GM23338 (cell line): ENCODE data around the gene ATF3. TPM values are rescaled to one million over a fixed set of nuclear protein-coding genes. Genes with fewer than 3 reads are reported as not detected.

ENCODE experiments used
- ATAC-seq: fragments of 200-7000 bp; cut with Tn5 transposase; 3 replicates; pipeline ENCODE4 v1.9.1; 2020
- DNase-seq: peaks from one replicate; pipeline ENCODE4 v3.0.0-alpha.2; 2015; ENCODE audit warnings: low spot score
- H2AFZ ChIP-seq: fragments of 200-600 bp; sonication (generic); 2 replicates; pipeline ENCODE4 v1.8.0; 2016; ENCODE audit warnings: antibody characterized with exemption, mild to moderate bottlenecking, moderate library complexity
- H3F3A ChIP-seq: fragments of 200-600 bp; sonication (generic); replicated peaks from 2 replicates; pipeline ENCODE4 v1.8.0; 2017; ENCODE audit warnings: antibody characterized with exemption, mixed run types, low read depth
- H3K27ac ChIP-seq: fragments of 200-600 bp; sonication (generic); 2 replicates; pipeline ENCODE4 v1.6.1; 2016; ENCODE audit warnings: low read depth
- H3K27me3 ChIP-seq: fragments of 200-600 bp; sonication (generic); 2 replicates; pipeline ENCODE4 v1.8.0; 2016; ENCODE audit warnings: mild to moderate bottlenecking, mixed run types, moderate library complexity; ENCODE audit not compliant: insufficient read depth
- H3K36me3 ChIP-seq: fragments of 200-600 bp; sonication (generic); 2 replicates; pipeline ENCODE4 v1.8.0; 2016; ENCODE audit warnings: mild to moderate bottlenecking; ENCODE audit not compliant: insufficient read depth
- H3K4me1 ChIP-seq: fragments of 200-600 bp; sonication (generic); 2 replicates; pipeline ENCODE4 v1.8.0; 2016; ENCODE audit warnings: mild to moderate bottlenecking, moderate library complexity; ENCODE audit not compliant: insufficient read depth
- H3K4me2 ChIP-seq: fragments of 200-600 bp; sonication (generic); 2 replicates; pipeline ENCODE4 v1.7.1; 2017; ENCODE audit warnings: mixed run types
- H3K4me3 ChIP-seq: fragments of 200-600 bp; sonication (generic); 2 replicates; pipeline ENCODE4 v1.6.1; 2016; ENCODE audit warnings: mixed run types
- H3K79me2 ChIP-seq: fragments of 200-600 bp; sonication (generic); replicated peaks from 2 replicates; pipeline ENCODE4 v1.8.0; 2017; ENCODE audit warnings: mild to moderate bottlenecking; ENCODE audit not compliant: insufficient read depth
- H3K9me2 ChIP-seq: fragments of 200-600 bp; sonication (generic); 2 replicates; pipeline ENCODE4 v1.8.0; 2017; ENCODE audit not compliant: insufficient read depth
- H4K20me1 ChIP-seq: fragments of 200-600 bp; sonication (generic); replicated peaks from 2 replicates; pipeline ENCODE4 v1.8.0; 2017; ENCODE audit warnings: mild to moderate bottlenecking; ENCODE audit not compliant: insufficient read depth
- H3K27ac Mint-ChIP-seq: 2 replicates; pipeline ENCODE4 v1.8.0; 2020; ENCODE audit warnings: inconsistent platforms, mild to moderate bottlenecking, moderate library complexity, mixed read lengths
- H3K27me3 Mint-ChIP-seq: 3 replicates; pipeline ENCODE4 v1.8.0; 2022; ENCODE audit warnings: low read depth, mild to moderate bottlenecking, moderate library complexity, mixed read lengths, inconsistent platforms; ENCODE audit not compliant: insufficient read depth, poor library complexity
- H3K36me3 Mint-ChIP-seq: 3 replicates; pipeline ENCODE4 v1.8.0; 2021; ENCODE audit warnings: low read depth, mild to moderate bottlenecking, inconsistent platforms, moderate library complexity, mixed read lengths
- H3K4me1 Mint-ChIP-seq: 3 replicates; pipeline ENCODE4 v1.8.0; 2020; ENCODE audit warnings: mild to moderate bottlenecking, inconsistent platforms, mixed read lengths
- H3K4me3 Mint-ChIP-seq: 3 replicates; pipeline ENCODE4 v1.8.0; 2021; ENCODE audit warnings: moderate library complexity, mild to moderate bottlenecking, inconsistent platforms, mixed read lengths
- H3K9me3 Mint-ChIP-seq: 3 replicates; pipeline ENCODE4 v1.8.0; 2020; ENCODE audit warnings: moderate library complexity, mild to moderate bottlenecking, inconsistent platforms, mixed read lengths
- EZH2 ChIP-seq: fragments of 200-600 bp; sonication (generic); IDR thresholded peaks from one replicate; pipeline ENCODE4 v1.8.0; 2017; ENCODE audit warnings: antibody characterized with exemption, mild to moderate bottlenecking, low read depth; ENCODE audit not compliant: unreplicated experiment
- EZH2phosphoT487 ChIP-seq: fragments of 200-600 bp; sonication (generic); IDR thresholded peaks from one replicate; pipeline ENCODE4 v1.8.1; 2018; ENCODE audit warnings: antibody characterized with exemption; ENCODE audit not compliant: unreplicated experiment
- JUNB ChIP-seq: IDR thresholded peaks from one replicate; pipeline ENCODE4 v1.6.1; 2016; ENCODE audit warnings: antibody characterized with exemption; ENCODE audit not compliant: unreplicated experiment
- NANOG ChIP-seq: IDR thresholded peaks from 2 replicates; pipeline ENCODE4 v1.6.1; 2016; ENCODE audit warnings: antibody characterized with exemption, borderline replicate concordance
- POLR2AphosphoS5 ChIP-seq: IDR thresholded peaks from 2 replicates; pipeline ENCODE4 v1.6.1; 2016; ENCODE audit warnings: antibody characterized with exemption, low read depth
- STAT1 ChIP-seq: IDR thresholded peaks from one replicate; pipeline ENCODE4 v1.6.1; 2016; ENCODE audit warnings: antibody characterized with exemption; ENCODE audit not compliant: unreplicated experiment
- ZNF114 ChIP-seq: fragments of 250-450 bp; sonication (Bioruptor Pico); IDR thresholded peaks from 2 replicates; pipeline ENCODE4 v1.5.0; 2020; ENCODE audit warnings: mild to moderate bottlenecking, moderate library complexity
- ZNF331 ChIP-seq: fragments of 250-450 bp; sonication (Bioruptor Pico); IDR thresholded peaks from 2 replicates; pipeline ENCODE4 v1.5.0; 2020; ENCODE audit warnings: low read depth, mild to moderate bottlenecking, moderate library complexity
- polyA plus RNA-seq: library from polyadenylated mRNA; unstranded; fragments of >200 nt; fragmentation: Nextera tagmentation; extraction: Ambion mirVana; gene quantifications from 2 replicates; pipeline ENCODE4 v1.2.1, GENCODE V29; 2016
- total RNA-seq: library from RNA; depleted of rRNA; stranded (reverse); fragments of >200 nt; shearing (Covaris generic); gene quantifications from 2 replicates; pipeline ENCODE4 v1.2.3, GENCODE V29; 2014
- TF ChIP-seq, protein P1 (sequence below), 2 experiments: fragments of 200-600 bp in 1 of 2; sonication (generic) in 1 of 2; conservative IDR thresholded peaks; 2 replicates each; pipeline versions ENCODE4 v1.5.1 to v1.6.1; 2016 to 2017; ENCODE audit warnings: antibody characterized with exemption in 2 of 2, low read depth in 2 of 2, mild to moderate bottlenecking in 2 of 2, moderate library complexity in 1 of 2
- TF ChIP-seq, protein P2 (sequence below): IDR thresholded peaks from one replicate; pipeline ENCODE4 v1.6.1; 2018; ENCODE audit warnings: antibody characterized with exemption; ENCODE audit not compliant: unreplicated experiment

The ATF3 gene
- total and polyA plus RNA-seq, 2 experiments from 2014 or later = 12.6 to 17.2 TPM

DNA sequence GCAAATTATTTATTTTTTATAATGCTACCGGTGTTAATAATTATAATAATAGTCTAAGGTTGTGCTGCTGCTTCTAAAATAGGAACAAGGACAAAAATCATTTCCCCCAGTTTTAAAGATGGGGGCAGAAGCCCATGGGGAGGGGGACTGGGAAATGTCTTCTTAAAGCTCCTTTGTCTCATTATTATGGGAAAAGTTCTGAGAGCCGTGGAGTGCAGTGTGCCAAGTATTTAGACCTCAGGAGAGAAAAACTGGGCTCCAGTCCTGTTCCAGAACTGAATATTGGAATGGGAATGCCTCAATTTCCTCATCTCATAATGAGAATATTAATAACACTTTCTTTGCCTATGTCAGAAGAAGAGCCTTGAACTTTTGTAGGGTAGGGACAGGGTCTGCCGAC, 40.9 kb upstream of the ATF3 start:
- no peaks in the 10 kb centered on the region for H3K79me2 ChIP-seq
- H3K9me3 Mint-ChIP-seq = no peaks in the 10 kb centered on the region
- H3K4me1 Mint-ChIP-seq = peaks cover 11% of the 10 kb centered on the region
- no peak overlapping the region for H3K4me3 Mint-ChIP-seq
- no peaks in the 10 kb centered on the region; the same call in 2 of the 3 replicates for H3K36me3 Mint-ChIP-seq
- H3K27me3 ChIP-seq = no peaks in the 10 kb centered on the region
- no peak overlapping the region for H2AFZ ChIP-seq
- H4K20me1 ChIP-seq = no peaks in the 10 kb centered on the region
- H3K36me3 ChIP-seq = no peaks in the 10 kb centered on the region
- no peak for ATAC-seq
- no peak overlapping the region for H3K27ac Mint-ChIP-seq
- TF ChIP-seq, protein P1, sequence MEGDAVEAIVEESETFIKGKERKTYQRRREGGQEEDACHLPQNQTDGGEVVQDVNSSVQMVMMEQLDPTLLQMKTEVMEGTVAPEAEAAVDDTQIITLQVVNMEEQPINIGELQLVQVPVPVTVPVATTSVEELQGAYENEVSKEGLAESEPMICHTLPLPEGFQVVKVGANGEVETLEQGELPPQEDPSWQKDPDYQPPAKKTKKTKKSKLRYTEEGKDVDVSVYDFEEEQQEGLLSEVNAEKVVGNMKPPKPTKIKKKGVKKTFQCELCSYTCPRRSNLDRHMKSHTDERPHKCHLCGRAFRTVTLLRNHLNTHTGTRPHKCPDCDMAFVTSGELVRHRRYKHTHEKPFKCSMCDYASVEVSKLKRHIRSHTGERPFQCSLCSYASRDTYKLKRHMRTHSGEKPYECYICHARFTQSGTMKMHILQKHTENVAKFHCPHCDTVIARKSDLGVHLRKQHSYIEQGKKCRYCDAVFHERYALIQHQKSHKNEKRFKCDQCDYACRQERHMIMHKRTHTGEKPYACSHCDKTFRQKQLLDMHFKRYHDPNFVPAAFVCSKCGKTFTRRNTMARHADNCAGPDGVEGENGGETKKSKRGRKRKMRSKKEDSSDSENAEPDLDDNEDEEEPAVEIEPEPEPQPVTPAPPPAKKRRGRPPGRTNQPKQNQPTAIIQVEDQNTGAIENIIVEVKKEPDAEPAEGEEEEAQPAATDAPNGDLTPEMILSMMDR (conservative IDR thresholded peaks at IDR 0.05; ENCODE audit: low read depth in 2 of 2) = no peak
- TF ChIP-seq NANOG (no peak), EZH2phosphoT487 (no peak), POLR2AphosphoS5 (no peak), ZNF114 (CRISPR knock-in tag) (no peak), ZNF331 (CRISPR knock-in tag) (no peak), JUNB (no peak)
- TF ChIP-seq, protein P2, sequence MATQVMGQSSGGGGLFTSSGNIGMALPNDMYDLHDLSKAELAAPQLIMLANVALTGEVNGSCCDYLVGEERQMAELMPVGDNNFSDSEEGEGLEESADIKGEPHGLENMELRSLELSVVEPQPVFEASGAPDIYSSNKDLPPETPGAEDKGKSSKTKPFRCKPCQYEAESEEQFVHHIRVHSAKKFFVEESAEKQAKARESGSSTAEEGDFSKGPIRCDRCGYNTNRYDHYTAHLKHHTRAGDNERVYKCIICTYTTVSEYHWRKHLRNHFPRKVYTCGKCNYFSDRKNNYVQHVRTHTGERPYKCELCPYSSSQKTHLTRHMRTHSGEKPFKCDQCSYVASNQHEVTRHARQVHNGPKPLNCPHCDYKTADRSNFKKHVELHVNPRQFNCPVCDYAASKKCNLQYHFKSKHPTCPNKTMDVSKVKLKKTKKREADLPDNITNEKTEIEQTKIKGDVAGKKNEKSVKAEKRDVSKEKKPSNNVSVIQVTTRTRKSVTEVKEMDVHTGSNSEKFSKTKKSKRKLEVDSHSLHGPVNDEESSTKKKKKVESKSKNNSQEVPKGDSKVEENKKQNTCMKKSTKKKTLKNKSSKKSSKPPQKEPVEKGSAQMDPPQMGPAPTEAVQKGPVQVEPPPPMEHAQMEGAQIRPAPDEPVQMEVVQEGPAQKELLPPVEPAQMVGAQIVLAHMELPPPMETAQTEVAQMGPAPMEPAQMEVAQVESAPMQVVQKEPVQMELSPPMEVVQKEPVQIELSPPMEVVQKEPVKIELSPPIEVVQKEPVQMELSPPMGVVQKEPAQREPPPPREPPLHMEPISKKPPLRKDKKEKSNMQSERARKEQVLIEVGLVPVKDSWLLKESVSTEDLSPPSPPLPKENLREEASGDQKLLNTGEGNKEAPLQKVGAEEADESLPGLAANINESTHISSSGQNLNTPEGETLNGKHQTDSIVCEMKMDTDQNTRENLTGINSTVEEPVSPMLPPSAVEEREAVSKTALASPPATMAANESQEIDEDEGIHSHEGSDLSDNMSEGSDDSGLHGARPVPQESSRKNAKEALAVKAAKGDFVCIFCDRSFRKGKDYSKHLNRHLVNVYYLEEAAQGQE = no peak
- no peaks in the 10 kb centered on the region for H3K9me2 ChIP-seq
- no peak overlapping the region for H3K4me2 ChIP-seq
- H3K4me3 ChIP-seq = no peak overlapping the region
- no peaks in the 10 kb centered on the region for H3K27me3 Mint-ChIP-seq
- DNase-seq = no peak
- H3F3A ChIP-seq = no peaks in the 10 kb centered on the region
- H3K4me1 ChIP-seq = no peaks in the 10 kb centered on the region
- no peak overlapping the region for H3K27ac ChIP-seq

DNA sequence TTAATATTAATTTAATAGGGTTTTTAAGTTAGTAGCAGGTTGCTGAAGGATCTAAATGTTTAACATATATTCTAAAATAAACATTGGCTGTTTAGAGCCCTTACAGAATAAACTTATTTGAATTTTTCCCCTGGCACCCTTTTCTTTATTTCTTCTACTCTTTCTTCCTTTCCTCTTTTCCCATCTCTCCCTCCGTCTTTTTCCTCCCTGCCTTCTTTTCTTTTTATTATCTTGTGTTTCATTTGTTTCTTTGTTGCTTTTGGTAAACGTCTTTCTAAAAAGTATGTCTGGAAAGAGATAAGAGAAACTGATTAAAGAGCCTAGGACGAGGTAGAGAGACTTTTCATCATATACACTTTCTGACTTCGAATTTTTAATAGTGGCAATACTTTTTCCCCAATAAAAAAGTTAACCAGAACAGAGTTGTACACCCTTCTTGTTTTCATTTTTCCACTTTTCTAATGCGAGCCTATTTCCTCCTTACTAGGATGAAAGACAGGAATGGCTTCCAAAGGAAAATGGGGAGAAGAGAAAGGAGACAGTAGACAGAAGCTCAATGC, 39.5 kb upstream of the ATF3 start:
- Mint-ChIP-seq H3K4me3 (no peak overlapping the region), H3K9me3 (no peaks in the 10 kb centered on the region), H3K27me3 (no peaks in the 10 kb centered on the region), H3K4me1 (peaks cover 11% of the 10 kb centered on the region), H3K36me3 (no peaks in the 10 kb centered on the region; the same call in 2 of the 3 replicates), H3K27ac (no peak overlapping the region)
- no peaks in the 10 kb centered on the region for H3K27me3 ChIP-seq
- H3K4me1 ChIP-seq = no peaks in the 10 kb centered on the region
- H3K4me3 ChIP-seq = no peak overlapping the region
- H3K9me2 ChIP-seq = no peaks in the 10 kb centered on the region
- H3K4me2 ChIP-seq = no peak overlapping the region
- no peaks in the 10 kb centered on the region for H3K36me3 ChIP-seq
- H2AFZ ChIP-seq = no peak overlapping the region
- ATAC-seq (no peak), DNase-seq (no peak)
- no peaks in the 10 kb centered on the region for H3K79me2 ChIP-seq
- H3F3A ChIP-seq = no peaks in the 10 kb centered on the region
- H3K27ac ChIP-seq = no peak overlapping the region
- H4K20me1 ChIP-seq = no peaks in the 10 kb centered on the region
- TF ChIP-seq EZH2 = no peak
- TF ChIP-seq STAT1 = no peak
